CD4-positive, alpha-beta memory T cell (primary cell): ENCODE measurements around the gene OTOP2. TPM values are rescaled to one million over a fixed set of nuclear protein-coding genes. Genes with fewer than 3 reads are reported as not detected.
A peak's percentile ranks its signal among the peaks of the same experiment; 100 is the strongest.

Experiments
- CTCF ChIA-PET: fragments of 350-600 bp; sonication (Branson Sonifier 250); formaldehyde crosslinking; loops from one replicate; lab custom pipeline; 2021; ENCODE audit warnings: inconsistent platforms; ENCODE audit not compliant: partially characterized antibody; lab: Charles Lee
- POLR2A ChIA-PET: fragments of 350-600 bp; sonication (Branson Sonifier 250); formaldehyde crosslinking; loops from one replicate; lab custom pipeline; 2021; ENCODE audit not compliant: partially characterized antibody; lab: Charles Lee
- DNase-seq, 5 donors: peaks; one replicate each; pipeline versions ENCODE4 v3.0.0 to v3.0.0-alpha.2; 2020 to 2022; ENCODE audit warnings: mixed read lengths in 1 of 5
- H3K27ac ChIP-seq: one replicate; pipeline ENCODE4 v1.7.0; 2013; ENCODE audit warnings: low read depth, low read length
- H3K27me3 ChIP-seq: 2 replicates; pipeline ENCODE4 v1.7.0; 2013; ENCODE audit warnings: mild to moderate bottlenecking, low read length, moderate library complexity; ENCODE audit not compliant: insufficient read depth
- H3K36me3 ChIP-seq: 2 replicates; pipeline ENCODE4 v1.7.0; 2013; ENCODE audit warnings: mild to moderate bottlenecking, low read length, moderate library complexity; ENCODE audit not compliant: insufficient read depth
- H3K4me1 ChIP-seq: 2 replicates; pipeline ENCODE4 v1.7.0; 2013; ENCODE audit warnings: mild to moderate bottlenecking, low read length, moderate library complexity; ENCODE audit not compliant: insufficient read depth
- H3K4me3 ChIP-seq, 2 donors: one replicate each; pipeline ENCODE4 v1.7.0; 2013; ENCODE audit warnings: low read length in 2 of 2, mild to moderate bottlenecking in 1 of 2
- H3K9me3 ChIP-seq, 2 donors: one replicate each; pipeline ENCODE4 v1.7.0; 2013; ENCODE audit warnings: low read length in 2 of 2, control low read depth in 1 of 2; ENCODE audit not compliant: control insufficient read depth in 1 of 2
- H3K27ac Mint-ChIP-seq, 7 donors: one replicate each; pipeline ENCODE4 v1.8.0; 2020 to 2021; ENCODE audit warnings: mixed read lengths in 7 of 7, mild to moderate bottlenecking in 6 of 7, inconsistent platforms in 3 of 7, moderate library complexity in 3 of 7
- H3K27me3 Mint-ChIP-seq, 2 donors: one replicate each; pipeline ENCODE4 v1.8.0; 2020 to 2021; ENCODE audit warnings: mixed read lengths in 2 of 2
- H3K36me3 Mint-ChIP-seq, 2 donors: one replicate each; pipeline ENCODE4 v1.8.0; 2020 to 2021; ENCODE audit warnings: mixed read lengths in 2 of 2, inconsistent platforms in 1 of 2, mild to moderate bottlenecking in 1 of 2
- H3K4me1 Mint-ChIP-seq, 4 donors: one replicate each; pipeline ENCODE4 v1.8.0; 2020 to 2021; ENCODE audit warnings: mixed read lengths in 4 of 4, mild to moderate bottlenecking in 1 of 4
- H3K4me3 Mint-ChIP-seq, 8 donors: one replicate each; pipeline ENCODE4 v1.8.0; 2020 to 2021; ENCODE audit warnings: mixed read lengths in 8 of 8, mild to moderate bottlenecking in 7 of 8, moderate library complexity in 6 of 8, inconsistent platforms in 3 of 8
- H3K9me3 Mint-ChIP-seq, 8 donors: one replicate each; pipeline ENCODE4 v1.8.0; 2020 to 2021; ENCODE audit warnings: mixed read lengths in 8 of 8, mild to moderate bottlenecking in 5 of 8, inconsistent platforms in 3 of 8, moderate library complexity in 1 of 8
- intact Hi-C: fragments of 100-400 bp; cut with micrococcal nuclease; formaldehyde crosslinking; loops from one replicate; pipeline ENCODE4 v1.15.1; 2023
- polyA plus RNA-seq, 2 donors: library from polyadenylated mRNA; unstranded; fragments of 300-500 nt; fragmentation: Illumina TruSeq; gene quantifications; one replicate each; pipeline ENCODE4 v1.2.3, GENCODE V29; 2021
- total RNA-seq, 2 experiments: library from RNA; stranded (reverse); gene quantifications; one replicate each; pipeline ENCODE4 v1.2.3, GENCODE V29; 2021

The OTOP2 gene
- total and polyA plus RNA-seq, 4 experiments from 2014 or later, result not detected

GRCh38 chr17:74916851-74917199 lies 7.2 kb upstream of the OTOP2 start:
- Mint-ChIP-seq H3K9me3 (peaks cover 0 to 2% (median 0%) of the 10 kb centered on the region in 8 donors), H3K36me3 (no peaks in the 10 kb centered on the region), H3K4me1 (peaks cover 0 to 2% (median 0%) of the 10 kb centered on the region in 4 donors), H3K27ac (no peak overlapping the region), H3K4me3 (no peak overlapping the region), H3K27me3 (peaks cover 7 to 21% of the 10 kb centered on the region in 2 donors)
- no peak for DNase-seq
- no peak overlapping the region for H3K4me3 ChIP-seq
- H3K4me1 ChIP-seq, result no peaks in the 10 kb centered on the region
- H3K27me3 ChIP-seq, result peaks cover 7% of the 10 kb centered on the region
- intact Hi-C loops, result no loop called here
- H3K9me3 ChIP-seq, result no peaks in the 10 kb centered on the region
- CTCF ChIA-PET, result no interaction called here
- H3K36me3 ChIP-seq, result no peaks in the 10 kb centered on the region
- H3K27ac ChIP-seq, result no peak overlapping the region
- POLR2A ChIA-PET, result no interaction called here

GRCh38 chr17:74917430-74917829 lies 6.6 kb upstream of the OTOP2 start:
- no peaks in the 10 kb centered on the region for H3K36me3 ChIP-seq
- H3K27me3 ChIP-seq, result peaks cover 8% of the 10 kb centered on the region
- DNase-seq, result no peak
- ChIA-PET CTCF (no interaction called here), POLR2A (no interaction called here)
- no peaks in the 10 kb centered on the region for H3K4me1 ChIP-seq
- no peak overlapping the region for H3K27ac Mint-ChIP-seq
- no peaks in the 10 kb centered on the region for H3K9me3 ChIP-seq
- H3K9me3 Mint-ChIP-seq, result peaks cover 0 to 2% (median 0%) of the 10 kb centered on the region in 8 donors
- no peak overlapping the region for H3K4me3 ChIP-seq
- H3K27ac ChIP-seq, result no peak overlapping the region
- intact Hi-C loops, result no loop called here
- peaks cover 8 to 24% of the 10 kb centered on the region in 2 donors for H3K27me3 Mint-ChIP-seq
- no peaks in the 10 kb centered on the region for H3K36me3 Mint-ChIP-seq
- H3K4me1 Mint-ChIP-seq, result peaks cover 0 to 2% (median under 1%) of the 10 kb centered on the region in 4 donors
- H3K4me3 Mint-ChIP-seq, result no peak overlapping the region

GRCh38 chr17:74918906-74919305 lies 5.2 kb upstream of the OTOP2 start:
- Mint-ChIP-seq H3K4me1 (peaks cover 0 to 8% (median 3%) of the 10 kb centered on the region in 4 donors), H3K27ac (peak overlapping the region in 1 of 7 donors; percentile 52), H3K27me3 (peaks cover 13 to 29% of the 10 kb centered on the region in 2 donors), H3K4me3 (no peak overlapping the region), H3K9me3 (peaks cover 0 to 2% (median 0%) of the 10 kb centered on the region in 8 donors), H3K36me3 (no peaks in the 10 kb centered on the region)
- ChIA-PET POLR2A (no interaction called here), CTCF (interaction anchor here (1.5 to 1.7 kb wide), 2 partner anchors 39 to 42 kb away, joined by 4 to 6 read pairs; no protein-coding TSS in a partner anchor)
- H3K9me3 ChIP-seq, result no peaks in the 10 kb centered on the region
- no peaks in the 10 kb centered on the region for H3K36me3 ChIP-seq
- peaks cover 15% of the 10 kb centered on the region for H3K27me3 ChIP-seq
- DNase-seq, result no peak
- no peak overlapping the region for H3K27ac ChIP-seq
- no peak overlapping the region for H3K4me3 ChIP-seq
- H3K4me1 ChIP-seq, result peaks cover 8% of the 10 kb centered on the region
- intact Hi-C loops, result no loop called here

- H3K36me3 ChIP-seq, result no peaks in the 10 kb centered on the region
- H3K9me3 Mint-ChIP-seq, result peaks cover 0 to 2% (median 0%) of the 10 kb centered on the region in 8 donors
- intact Hi-C loops, result no loop called here
- H3K27me3 ChIP-seq, result peaks cover 22% of the 10 kb centered on the region
- peaks cover 17 to 30% of the 10 kb centered on the region in 2 donors for H3K27me3 Mint-ChIP-seq
- no peak for DNase-seq
- no peak overlapping the region for H3K4me3 ChIP-seq
- CTCF ChIA-PET, result interaction anchor here (0.6 to 1.7 kb wide), 3 partner anchors 39 to 170 kb away, joined by 3 to 6 read pairs (median 4); no protein-coding TSS in a partner anchor
- H3K27ac Mint-ChIP-seq, result no peak overlapping the region
- no peak overlapping the region for H3K27ac ChIP-seq
- POLR2A ChIA-PET, result no interaction called here
- peaks cover 15% of the 10 kb centered on the region for H3K4me1 ChIP-seq
- no peaks in the 10 kb centered on the region for H3K9me3 ChIP-seq
- peaks cover 1 to 16% (median 5%) of the 10 kb centered on the region in 4 donors for H3K4me1 Mint-ChIP-seq
- no peaks in the 10 kb centered on the region for H3K36me3 Mint-ChIP-seq
- no peak overlapping the region for H3K4me3 Mint-ChIP-seq
These were observed 4.4 kb upstream of the OTOP2 start for GRCh38 chr17:74919440-74920305.

GRCh38 chr17:74920306-74920620 lies 3.8 kb upstream of the OTOP2 start:
- Histone ChIP-seq H3K4me1 (peaks cover 18% of the 10 kb centered on the region), H3K27ac (no peak overlapping the region), H3K4me3 (no peak overlapping the region), H3K27me3 (peaks cover 27% of the 10 kb centered on the region), H3K36me3 (no peaks in the 10 kb centered on the region), H3K9me3 (no peaks in the 10 kb centered on the region)
- H3K9me3 Mint-ChIP-seq, result no peaks in the 10 kb centered on the region
- no peak overlapping the region for H3K27ac Mint-ChIP-seq
- H3K27me3 Mint-ChIP-seq, result peaks cover 22 to 36% of the 10 kb centered on the region in 2 donors
- no peaks in the 10 kb centered on the region for H3K36me3 Mint-ChIP-seq
- intact Hi-C loops, result no loop called here
- no peak for DNase-seq
- ChIA-PET POLR2A (no interaction called here), CTCF (no interaction called here)
- H3K4me1 Mint-ChIP-seq, result peaks cover 1 to 17% (median 9%) of the 10 kb centered on the region in 4 donors
- H3K4me3 Mint-ChIP-seq, result peak overlapping the region in 1 of 8 donors; percentile 15

GRCh38 chr17:74920642-74921025 lies 3.4 kb upstream of the OTOP2 start:
- Histone ChIP-seq H3K4me3 (no peak overlapping the region), H3K4me1 (peaks cover 18% of the 10 kb centered on the region), H3K9me3 (no peaks in the 10 kb centered on the region), H3K27me3 (peaks cover 31% of the 10 kb centered on the region), H3K27ac (no peak overlapping the region), H3K36me3 (no peaks in the 10 kb centered on the region)
- H3K9me3 Mint-ChIP-seq, result no peaks in the 10 kb centered on the region
- ChIA-PET CTCF (interaction anchor here (0.7 kb wide), 1 partner anchor 38 kb away, joined by 3 read pairs; no protein-coding TSS in a partner anchor), POLR2A (no interaction called here)
- no peaks in the 10 kb centered on the region for H3K36me3 Mint-ChIP-seq
- peaks cover 1 to 17% (median 11%) of the 10 kb centered on the region in 4 donors for H3K4me1 Mint-ChIP-seq
- DNase-seq, result no peak
- intact Hi-C loops, result no loop called here
- peak overlapping the region in 2 of 8 donors; percentile 25 to 57 for H3K4me3 Mint-ChIP-seq
- peaks cover 26 to 39% of the 10 kb centered on the region in 2 donors for H3K27me3 Mint-ChIP-seq
- no peak overlapping the region for H3K27ac Mint-ChIP-seq

- ChIA-PET POLR2A (no interaction called here), CTCF (interaction anchor here (0.7 to 1.0 kb wide), 3 partner anchors 37 to 131 kb away, joined by 3 read pairs; no protein-coding TSS in a partner anchor)
- no peaks in the 10 kb centered on the region for H3K9me3 ChIP-seq
- Mint-ChIP-seq H3K4me3 (peak overlapping the region in 2 of 8 donors; percentile 25 to 57), H3K27me3 (peaks cover 29 to 42% of the 10 kb centered on the region in 2 donors), H3K9me3 (no peaks in the 10 kb centered on the region), H3K27ac (no peak overlapping the region), H3K4me1 (peaks cover 1 to 17% (median 11%) of the 10 kb centered on the region in 4 donors), H3K36me3 (no peaks in the 10 kb centered on the region)
- no peak overlapping the region for H3K27ac ChIP-seq
- no peak overlapping the region for H3K4me3 ChIP-seq
- H3K36me3 ChIP-seq, result no peaks in the 10 kb centered on the region
- peaks cover 32% of the 10 kb centered on the region for H3K27me3 ChIP-seq
- intact Hi-C loops, result no loop called here
- DNase-seq, result no peak
- peaks cover 18% of the 10 kb centered on the region for H3K4me1 ChIP-seq
These were observed 2.9 kb upstream of the OTOP2 start for GRCh38 chr17:74921026-74921681.
